GM21825 (cell line): Measurements from ENCODE around the gene BBS4.
"Not testable (repeated sequence)": the region's sequence is repeated elsewhere in the genome, so short reads cannot be mapped to it uniquely, and the experiment has no call there.

Experiments used
- ATAC-seq: cut with Tn5 transposase; IDR thresholded peaks from one replicate; pipeline ENCODE4 v1.9.1; 2021; ENCODE audit warnings: mild to moderate bottlenecking, moderate library complexity; ENCODE audit not compliant: unreplicated experiment

The BBS4 gene, protein sequence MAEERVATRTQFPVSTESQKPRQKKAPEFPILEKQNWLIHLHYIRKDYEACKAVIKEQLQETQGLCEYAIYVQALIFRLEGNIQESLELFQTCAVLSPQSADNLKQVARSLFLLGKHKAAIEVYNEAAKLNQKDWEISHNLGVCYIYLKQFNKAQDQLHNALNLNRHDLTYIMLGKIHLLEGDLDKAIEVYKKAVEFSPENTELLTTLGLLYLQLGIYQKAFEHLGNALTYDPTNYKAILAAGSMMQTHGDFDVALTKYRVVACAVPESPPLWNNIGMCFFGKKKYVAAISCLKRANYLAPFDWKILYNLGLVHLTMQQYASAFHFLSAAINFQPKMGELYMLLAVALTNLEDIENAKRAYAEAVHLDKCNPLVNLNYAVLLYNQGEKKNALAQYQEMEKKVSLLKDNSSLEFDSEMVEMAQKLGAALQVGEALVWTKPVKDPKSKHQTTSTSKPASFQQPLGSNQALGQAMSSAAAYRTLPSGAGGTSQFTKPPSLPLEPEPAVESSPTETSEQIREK

DNA sequence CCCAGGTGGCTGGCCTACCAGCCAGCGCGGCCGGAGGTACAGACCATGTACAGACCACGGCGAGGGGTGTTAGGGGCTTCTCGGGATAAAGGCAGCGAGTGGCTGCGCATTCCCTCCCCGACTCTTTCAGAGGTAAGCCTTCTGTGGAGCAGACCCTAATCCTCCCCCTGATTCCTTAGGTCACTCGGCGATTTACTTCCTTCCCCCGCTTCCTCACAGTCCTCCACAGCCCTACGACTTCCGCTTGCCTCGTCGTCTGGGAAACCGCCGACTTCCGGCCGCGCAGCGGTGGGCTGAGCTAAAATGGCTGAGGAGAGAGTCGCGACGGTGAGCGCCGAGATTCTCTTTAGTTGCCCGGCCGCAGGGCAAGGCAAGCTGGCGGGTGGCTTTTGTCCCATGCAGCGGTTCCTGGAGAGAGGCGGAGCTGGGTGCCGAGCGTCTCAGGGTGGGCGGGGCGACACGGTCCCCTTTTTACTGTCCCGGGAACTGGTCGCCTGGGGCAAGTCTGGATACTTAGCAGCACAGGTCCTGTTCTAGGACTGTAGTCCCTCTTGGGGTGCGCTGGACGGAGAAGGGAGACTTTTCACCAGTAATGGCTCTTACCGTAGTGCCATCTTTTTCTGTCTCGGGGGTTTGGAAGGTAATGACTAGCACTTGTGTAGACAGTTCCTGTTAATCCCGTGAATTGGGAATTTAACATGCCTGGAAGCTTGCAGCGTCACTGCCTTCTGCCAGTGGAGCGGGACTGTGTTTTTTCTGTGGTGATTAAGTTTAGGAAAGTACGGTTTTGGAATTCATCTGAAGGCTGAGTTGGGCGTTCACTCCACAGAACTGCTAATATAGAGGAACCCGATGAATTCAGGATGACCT is at the start of gene BBS4, which contains the start of gene HIGD2B:
BBS4 (plus strand) TSS at position 283 of the 870 bp plus-strand sequence; CDS start at position 304, 21 bp downstream.
HIGD2B (minus strand) TSS at position 258 of the 870 bp plus-strand sequence. CDS start 9,808 bp downstream, outside the sequence.
- ATAC-seq: peak; percentile 90

DNA sequence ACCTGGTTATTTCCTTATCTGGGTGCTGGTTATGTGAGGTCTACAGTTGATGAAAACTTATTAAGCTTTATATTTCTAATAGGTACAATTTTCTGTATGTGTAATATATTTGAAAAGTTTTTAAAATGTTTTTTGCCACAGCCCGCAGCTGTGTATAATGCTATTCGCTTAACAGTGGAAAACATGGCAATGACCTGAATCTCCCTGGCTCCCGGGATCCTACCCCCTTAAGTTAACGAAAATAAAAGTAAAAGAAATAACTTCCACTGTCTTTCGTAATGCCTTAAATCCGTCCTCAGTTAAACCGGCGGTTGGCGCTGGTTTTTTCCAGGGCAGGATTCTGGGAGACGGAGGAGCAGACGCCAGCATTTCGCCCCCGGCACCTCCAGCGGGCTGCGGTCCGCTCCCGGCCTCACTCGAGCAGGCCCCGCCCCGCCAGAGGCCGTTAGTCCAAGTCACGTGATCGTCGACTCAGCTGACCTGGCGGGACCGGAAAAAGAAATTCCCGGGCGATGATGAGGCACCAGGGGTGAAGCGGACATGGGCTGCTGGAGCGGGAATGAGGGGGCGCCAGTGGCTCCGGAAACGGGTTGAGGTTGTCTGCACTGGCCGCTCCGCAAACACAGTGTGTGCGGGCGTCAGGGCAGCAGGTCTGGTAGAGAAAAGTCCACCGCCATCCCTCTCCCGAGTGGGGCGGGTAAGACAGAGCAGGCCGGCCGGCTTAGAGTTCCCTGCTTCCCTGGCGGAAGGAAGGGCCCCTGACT is 49.3 kb upstream of the BBS4 start:
- ATAC-seq: peak; percentile 69

DNA sequence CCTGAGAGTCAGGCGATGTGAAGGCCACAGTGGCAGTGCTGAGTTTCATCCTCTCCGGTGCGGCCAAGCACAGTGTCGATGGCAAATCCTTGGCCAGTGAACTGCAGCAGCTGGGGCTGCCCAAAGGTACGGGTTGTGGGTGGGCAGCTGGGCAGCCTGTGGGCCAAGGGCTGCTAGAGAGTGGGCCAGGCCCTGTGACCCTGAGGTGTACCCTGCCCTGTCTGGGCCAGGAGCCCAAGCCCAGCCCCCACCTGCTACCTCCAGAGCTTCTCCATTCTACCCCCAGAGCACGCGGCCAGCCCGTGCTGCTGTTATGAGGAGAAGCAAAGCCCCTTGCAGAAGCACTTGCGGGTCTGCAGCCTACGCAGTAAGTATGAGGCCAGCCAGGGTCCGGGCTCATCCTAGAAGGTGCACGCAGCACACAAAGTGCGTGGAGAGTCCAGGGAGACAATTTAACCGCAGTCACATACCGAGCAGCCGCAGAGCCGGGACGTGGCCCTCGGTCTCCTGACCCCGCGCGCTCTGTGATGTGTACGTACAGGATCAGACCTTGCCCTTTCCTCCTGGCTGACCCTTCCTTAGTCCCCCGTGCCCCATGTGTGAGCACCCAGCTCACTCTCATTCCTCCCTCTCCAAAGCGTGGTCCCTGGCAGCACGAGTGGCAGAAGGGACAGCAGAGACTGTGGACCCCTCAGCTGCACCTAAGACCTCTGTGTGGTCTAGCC is 46.1 kb upstream of the BBS4 start:
- ATAC-seq: not testable (repeated sequence)

DNA sequence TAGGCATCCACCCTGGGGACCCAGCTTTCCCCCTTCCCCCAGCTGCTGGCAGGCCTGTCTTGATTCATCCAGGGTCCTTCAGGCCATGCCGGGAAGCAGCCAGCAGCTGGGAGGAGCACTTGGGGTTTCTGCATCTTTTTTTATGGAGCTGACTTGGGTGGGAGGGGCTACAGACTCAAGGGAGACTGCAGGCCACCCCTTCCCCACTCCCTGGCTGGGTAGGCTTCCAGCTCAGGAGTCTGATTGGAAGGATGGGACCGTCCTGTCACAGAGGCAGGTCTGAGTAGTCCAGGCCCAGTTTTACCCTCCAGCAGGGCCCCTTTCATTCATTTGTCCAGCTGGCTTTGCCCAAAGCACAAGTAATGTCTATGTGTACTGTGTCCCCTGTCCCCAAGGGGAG is 43.7 kb upstream of the BBS4 start:
- ATAC-seq: not testable (repeated sequence)

DNA sequence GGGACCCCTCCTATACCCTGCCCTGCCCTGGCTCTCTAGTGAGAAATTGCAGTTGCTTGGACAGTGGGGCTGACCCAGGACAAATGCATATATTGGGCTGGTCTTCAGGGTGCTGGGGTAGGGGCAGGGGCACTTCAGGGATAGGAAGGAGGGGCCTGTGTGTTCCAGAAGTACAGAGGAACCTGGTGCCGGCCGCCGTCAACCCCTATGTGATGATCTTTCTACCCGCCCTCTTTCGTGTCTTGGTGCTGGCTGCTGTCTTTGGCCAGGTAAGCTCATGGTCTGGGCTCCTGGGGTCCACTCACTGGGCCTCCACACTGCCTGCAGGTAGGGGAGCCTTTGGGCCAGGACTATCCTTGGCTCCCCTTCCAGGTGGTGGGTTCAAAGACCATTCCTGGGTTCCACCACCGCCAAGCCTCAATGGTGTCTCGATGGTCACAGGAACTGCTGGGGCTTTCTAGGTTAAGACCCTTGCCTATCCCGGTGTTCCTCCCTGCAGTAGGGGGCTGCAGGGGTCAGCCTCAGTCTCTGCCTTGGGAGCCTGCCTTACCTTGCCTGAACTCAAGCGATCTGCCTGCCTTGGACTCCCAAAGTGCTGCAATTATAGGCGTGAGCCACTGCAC is 37.3 kb upstream of the BBS4 start:
- not testable (repeated sequence) for ATAC-seq

DNA sequence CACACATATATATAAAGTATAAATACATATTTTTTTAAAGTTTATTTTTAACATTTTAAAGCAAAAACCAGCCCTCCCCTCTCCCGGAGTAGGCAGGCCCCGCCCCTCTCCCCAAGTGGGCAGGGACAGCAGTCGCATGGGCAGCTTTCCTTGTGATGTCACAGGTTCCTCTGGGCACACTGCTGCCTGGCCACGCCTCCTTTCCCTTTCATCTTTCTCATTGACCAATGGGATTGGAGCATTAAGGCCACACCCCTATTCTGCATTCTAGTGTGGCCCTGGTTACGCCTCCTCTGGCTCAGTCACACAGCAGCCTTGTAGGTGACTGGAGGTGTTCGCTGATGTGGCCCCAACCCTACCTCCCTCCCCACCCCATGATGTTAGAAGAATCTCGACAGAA is 31.6 kb upstream of the BBS4 start, which contains the start of gene GOLGA6B:
GOLGA6B (plus strand) TSS at position 301 of the 400 bp plus-strand sequence; CDS start at position 342, 41 bp downstream.
- ATAC-seq: not testable (repeated sequence)

DNA sequence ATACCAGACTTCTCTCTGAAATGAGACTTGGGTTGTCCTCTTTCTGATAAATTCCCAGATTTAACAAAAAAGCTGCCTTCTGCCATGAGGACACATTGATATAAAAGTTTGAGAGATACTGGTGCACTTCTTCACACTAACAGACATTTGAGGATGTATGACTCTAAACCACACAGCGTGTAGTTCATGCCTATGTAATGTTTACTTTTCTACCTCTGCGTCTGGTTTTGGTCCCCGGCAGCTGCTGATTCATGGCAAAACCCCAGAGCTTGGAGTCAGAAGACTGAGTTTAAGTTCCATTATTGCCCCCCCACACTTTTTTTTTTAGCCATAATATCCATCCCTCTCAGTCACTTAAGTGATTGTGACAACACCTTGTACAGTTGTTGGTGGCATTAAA is 30.0 kb upstream of the BBS4 start:
- not testable (repeated sequence) for ATAC-seq

DNA sequence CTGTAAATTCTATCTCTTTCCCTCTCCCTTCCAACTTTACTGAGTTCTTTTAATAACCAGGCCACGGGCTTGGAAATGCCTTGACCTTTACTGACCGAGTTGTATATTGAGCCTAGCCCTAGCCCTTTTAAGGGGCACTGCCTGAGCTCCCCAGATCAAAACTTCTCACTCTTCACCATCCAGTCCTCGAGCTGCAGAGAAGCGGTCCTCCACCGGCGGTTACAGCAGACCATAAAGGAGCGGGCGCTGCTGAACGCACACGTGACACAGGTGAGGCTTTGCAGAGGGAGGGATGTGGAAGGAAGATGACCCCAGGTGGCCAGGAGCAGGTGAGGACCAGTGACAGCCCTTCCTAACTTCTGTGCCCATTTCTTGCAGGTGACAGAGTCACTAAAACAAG is 24.9 kb upstream of the BBS4 start:
- ATAC-seq: not testable (repeated sequence)

DNA sequence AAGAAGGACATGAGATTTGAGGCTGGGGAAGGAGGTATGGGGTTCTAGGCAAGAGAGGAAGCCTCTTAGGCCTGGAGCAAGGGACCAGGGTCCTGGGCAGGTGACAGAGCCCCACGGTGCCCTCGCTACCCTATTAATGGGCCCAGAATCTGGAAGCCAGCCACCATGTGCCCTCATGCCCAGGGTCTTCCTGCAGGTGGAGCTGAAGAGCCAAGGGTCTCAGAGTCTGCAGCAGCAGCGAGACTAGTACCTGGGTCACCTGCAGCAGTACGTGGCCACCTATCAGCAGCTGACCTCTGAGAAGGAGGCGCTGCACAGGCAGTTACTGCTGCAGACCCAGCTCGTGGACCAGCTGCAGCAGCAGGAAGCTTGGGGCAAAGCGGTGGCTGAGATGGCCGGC is 22.1 kb upstream of the BBS4 start:
- not testable (repeated sequence) for ATAC-seq

DNA sequence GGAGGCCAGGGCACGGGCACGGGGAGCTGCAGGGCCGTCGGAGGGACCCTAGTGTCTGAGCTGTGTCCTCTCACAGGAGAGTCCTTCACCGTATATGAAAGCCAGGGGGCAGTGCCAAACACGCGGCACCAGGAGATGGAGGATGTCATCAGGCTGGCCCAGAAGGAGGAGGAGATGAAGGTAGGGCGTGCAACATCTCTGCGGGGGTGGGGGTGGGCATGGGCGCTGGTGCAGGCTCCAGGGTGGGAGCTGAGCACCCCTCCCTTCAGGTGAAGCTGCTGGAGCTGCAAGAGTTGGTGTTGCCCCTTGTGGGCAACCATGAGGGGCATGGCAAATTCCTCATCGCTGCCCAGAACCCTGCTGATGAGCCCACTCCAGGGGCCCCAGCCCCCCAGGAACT is 20.3 kb upstream of the BBS4 start:
- not testable (repeated sequence) for ATAC-seq

DNA sequence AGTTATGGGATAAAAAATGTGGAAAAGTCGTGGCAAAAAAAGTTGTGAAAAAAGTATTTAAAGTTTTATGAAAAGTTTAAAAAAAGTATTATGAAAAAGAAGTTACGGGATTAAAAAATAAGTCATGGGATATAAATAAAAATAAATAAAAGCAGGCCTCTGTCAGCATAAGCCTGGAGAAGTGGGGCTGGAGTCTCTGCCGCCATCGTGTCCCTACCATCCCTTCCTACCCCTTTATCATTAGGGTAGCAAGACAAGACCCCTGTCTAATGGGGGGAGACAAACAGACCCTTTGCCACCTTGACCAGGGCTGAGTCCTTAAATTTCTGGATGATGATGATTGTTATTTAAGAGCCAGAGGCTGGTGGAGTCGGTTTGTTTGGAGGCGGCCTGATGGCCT is 16.2 kb upstream of the BBS4 start:
- not testable (repeated sequence) for ATAC-seq

DNA sequence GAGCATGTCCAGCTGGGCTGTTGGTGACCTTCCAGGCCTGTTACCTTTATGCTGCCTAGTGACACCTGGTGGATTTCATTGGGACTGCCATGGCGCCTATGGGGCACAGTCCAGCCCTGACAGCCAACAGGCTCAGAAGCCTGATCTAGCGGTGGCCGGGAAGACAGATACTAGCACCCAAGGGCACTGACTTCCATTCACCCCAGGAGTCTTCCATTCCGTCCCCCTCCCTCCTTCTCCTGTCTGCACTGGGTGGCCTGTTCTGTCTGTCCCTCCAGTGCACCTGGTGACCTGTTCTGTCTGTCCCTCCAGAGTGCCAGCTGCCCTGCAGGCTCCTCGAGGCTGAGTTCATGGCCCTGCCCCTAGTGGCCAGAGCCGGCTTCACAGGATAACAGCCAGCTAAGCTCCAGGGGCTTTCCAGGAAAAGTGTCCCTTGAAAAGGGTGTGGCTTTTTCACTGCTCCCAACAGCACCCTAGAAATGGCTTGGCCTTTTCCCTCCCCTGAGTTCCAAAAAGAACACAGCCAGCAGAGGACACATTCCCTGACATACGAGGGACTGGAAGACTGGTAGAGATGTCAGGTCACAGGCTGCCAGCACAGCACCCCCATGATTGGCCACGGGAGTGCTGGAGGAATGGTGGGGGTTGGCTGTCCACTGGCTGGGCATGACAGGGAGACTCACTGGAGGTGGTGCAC is 15.2 kb upstream of the BBS4 start:
- ATAC-seq: peak; percentile 85

DNA sequence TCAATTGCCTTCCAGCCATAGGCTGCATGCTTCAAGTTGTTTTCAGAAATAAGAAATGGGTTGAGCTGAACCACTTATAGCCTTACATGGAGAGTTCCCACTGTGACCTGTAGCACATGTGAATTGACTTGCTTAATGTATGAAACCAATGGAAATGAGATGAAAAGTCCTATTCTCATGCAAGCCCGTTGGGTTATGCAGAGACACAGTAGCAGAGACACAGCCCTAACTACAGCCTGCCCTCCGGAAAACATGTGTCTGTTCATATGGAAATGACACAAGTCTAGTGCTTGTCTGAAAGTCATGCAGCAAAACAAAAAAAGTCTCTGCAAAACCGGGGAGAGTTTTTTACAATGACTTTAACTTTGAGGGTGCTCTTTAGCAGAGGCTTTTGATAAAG is 14.5 kb upstream of the BBS4 start:
- no peak for ATAC-seq

DNA sequence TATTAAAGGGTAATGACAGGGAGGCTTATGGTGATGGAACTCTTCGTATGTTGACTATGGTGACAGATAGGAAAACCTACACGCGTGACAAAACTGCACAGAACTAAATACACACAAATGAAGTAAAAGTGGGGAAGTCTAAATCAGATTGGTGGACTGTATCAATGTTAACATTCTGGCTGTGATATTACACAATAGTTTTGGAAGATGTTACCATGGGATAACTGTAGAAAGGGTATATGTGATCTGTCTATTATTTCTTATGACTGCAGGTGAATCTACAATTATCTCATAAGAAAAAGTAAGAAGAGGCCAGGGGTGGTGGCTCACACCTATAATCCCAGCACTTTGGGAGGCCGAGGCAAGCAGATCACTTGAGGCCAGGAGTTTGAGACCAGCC is 9.2 kb upstream of the BBS4 start:
- ATAC-seq: no peak

DNA sequence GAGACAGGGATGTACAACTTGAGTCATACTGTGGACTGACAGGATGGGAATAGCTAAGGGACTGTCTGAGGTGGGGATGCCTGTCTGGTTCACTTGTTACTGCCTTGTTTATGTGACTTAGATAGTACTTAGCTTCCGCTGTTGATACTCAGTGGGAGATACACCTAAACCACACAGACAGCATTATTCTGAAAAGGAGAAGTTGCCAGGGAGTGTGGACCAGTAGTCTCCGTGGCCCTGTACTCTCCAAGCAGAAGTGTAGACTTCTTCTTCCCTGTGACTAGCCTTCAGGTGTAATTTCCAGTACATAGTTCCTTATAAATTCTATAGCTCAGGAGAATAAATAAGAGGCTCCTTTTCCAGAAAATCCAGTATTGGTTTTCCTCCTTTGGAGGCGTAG is 5.1 kb upstream of the BBS4 start:
- no peak for ATAC-seq

DNA sequence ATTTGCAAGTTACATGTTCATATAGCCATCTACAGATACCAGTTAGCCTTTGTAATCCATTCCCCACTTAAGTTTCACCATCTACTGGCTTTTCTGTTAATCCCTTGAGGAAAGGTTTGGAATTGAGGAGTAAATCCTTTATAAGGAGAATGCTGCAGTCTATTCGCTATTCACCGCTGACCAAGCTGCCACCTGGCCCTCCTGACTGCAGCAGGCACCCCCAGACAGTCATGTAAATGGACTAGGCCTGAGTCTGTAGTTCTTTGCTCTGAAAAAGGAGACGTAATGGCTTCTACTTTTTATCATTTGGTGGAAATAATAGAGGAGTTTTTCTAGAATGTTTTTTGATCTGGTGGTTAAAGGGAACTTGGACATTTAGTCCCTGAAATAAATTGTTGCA is 3.2 kb upstream of the BBS4 start:
- ATAC-seq: no peak

DNA sequence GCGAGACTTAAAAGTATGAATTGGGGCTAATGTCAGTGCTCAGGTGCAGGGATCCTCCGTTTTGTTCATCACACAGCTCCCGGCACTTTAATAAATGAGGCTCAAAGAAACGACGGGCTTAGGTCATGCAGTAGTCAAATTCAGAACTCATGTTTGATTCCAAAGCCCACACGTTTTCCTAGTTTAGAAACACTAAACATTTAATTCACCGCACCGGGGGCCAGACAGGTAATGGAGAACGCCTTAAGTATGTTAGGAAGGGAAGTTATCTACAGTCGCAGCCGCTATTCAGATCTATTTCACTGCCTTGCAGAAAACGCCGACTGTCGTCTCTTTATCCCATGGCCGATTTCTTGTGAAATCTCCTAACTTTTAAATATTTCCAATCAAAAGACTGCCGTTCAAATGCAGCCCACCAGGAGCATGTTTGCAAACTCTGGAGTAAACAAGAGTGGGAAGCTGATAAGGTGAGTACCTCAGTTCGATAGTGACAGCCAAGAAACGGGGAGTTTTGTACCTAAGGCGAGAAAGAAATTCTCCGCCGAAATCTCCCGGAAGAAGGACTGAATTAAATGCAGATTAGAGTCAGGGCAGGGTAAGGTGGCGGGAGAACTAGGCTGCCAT is 594 bp upstream of the BBS4 start:
- peak; percentile 3 for ATAC-seq

DNA sequence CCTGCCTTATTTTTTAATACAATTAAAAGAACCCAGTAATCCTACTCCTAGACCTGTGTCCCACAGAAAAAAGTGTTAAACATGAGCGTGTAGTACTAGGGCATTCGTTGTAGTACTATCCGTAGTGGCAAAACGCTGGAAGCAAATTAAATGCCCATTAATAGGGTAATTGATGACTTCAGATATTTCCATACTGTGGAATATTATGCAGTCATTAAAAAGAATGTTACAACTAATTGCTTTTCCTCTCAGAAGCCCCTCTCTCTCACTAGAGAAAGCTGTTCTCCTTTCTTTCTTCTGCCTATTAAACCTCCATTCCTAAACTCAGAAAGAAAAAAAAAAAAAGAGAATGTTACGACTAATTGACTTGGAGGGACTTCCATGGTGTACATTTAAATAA is 2.7 kb downstream of the BBS4 start:
- no peak for ATAC-seq
